Retinal pigment epithelial cell (primary cell): ENCODE measurements around the gene TAMM41.

Experiments used
- DNase-seq: peaks from one replicate; pipeline ENCODE4 v3.0.0-alpha.2; 2010; ENCODE audit warnings: low read depth
- H3K4me3 ChIP-seq: 2 replicates; pipeline ENCODE4 v1.5.1; 2011; ENCODE audit warnings: mild to moderate bottlenecking, low read length, control low read depth, moderate library complexity
- TF ChIP-seq, protein P1 (sequence below): conservative IDR thresholded peaks from 2 replicates; pipeline ENCODE4 v1.5.1; 2011; ENCODE audit warnings: low read depth, low read length, control low read depth, inconsistent platforms

TAMM41 gene

GRCh38 chr3:11810276-11810675 lies 36.4 kb downstream of the TAMM41 start:
- TF ChIP-seq, protein P1, sequence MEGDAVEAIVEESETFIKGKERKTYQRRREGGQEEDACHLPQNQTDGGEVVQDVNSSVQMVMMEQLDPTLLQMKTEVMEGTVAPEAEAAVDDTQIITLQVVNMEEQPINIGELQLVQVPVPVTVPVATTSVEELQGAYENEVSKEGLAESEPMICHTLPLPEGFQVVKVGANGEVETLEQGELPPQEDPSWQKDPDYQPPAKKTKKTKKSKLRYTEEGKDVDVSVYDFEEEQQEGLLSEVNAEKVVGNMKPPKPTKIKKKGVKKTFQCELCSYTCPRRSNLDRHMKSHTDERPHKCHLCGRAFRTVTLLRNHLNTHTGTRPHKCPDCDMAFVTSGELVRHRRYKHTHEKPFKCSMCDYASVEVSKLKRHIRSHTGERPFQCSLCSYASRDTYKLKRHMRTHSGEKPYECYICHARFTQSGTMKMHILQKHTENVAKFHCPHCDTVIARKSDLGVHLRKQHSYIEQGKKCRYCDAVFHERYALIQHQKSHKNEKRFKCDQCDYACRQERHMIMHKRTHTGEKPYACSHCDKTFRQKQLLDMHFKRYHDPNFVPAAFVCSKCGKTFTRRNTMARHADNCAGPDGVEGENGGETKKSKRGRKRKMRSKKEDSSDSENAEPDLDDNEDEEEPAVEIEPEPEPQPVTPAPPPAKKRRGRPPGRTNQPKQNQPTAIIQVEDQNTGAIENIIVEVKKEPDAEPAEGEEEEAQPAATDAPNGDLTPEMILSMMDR = no peak
- DNase-seq = no peak
- no peak overlapping the region for H3K4me3 ChIP-seq

GRCh38 chr3:11808231-11808630 lies 38.5 kb downstream of the TAMM41 start:
- no peak overlapping the region for H3K4me3 ChIP-seq
- TF ChIP-seq, protein P1 = no peak
- DNase-seq = no peak

- no peak overlapping the region for H3K4me3 ChIP-seq
- TF ChIP-seq, protein P1 = no peak
- DNase-seq = no peak
Observed at GRCh38 chr3:11807686-11808085, 39.0 kb downstream of the TAMM41 start.

DNA sequence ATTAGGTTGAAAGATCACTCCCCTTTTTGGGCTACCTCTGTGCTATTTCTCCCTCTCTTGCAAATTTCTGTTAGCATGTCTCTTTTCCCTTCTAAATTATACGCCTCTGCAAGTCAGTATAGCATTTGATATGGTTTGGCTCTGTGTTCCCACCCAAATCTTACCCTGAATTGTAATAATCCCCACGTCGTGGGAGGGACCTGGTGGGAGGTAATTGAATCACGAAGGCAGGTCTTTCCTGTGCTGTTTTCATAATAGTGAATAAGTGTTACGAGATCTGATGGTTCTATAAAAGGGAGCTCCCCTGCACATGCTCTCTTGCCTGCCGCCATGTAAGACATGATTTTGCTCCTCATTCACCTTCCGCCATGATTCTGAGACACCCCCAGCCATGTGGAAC lies 41.0 kb downstream of the TAMM41 start:
- TF ChIP-seq, protein P1 = no peak
- H3K4me3 ChIP-seq = no peak overlapping the region
- DNase-seq = no peak

- TF ChIP-seq, protein P1 = peak; percentile 77
- no peak overlapping the region for H3K4me3 ChIP-seq
- peak; percentile 14 for DNase-seq
Observed at GRCh38 chr3:11803977-11804892, 42.5 kb downstream of the TAMM41 start.

GRCh38 chr3:11799791-11800190 lies 46.9 kb downstream of the TAMM41 start:
- no peak overlapping the region for H3K4me3 ChIP-seq
- TF ChIP-seq, protein P1 = no peak

GRCh38 chr3:11794927-11795326 lies 51.8 kb downstream of the TAMM41 start:
- no peak for DNase-seq
- H3K4me3 ChIP-seq = no peak overlapping the region

More at GRCh38 chr3:11799791-11800190, 46.9 kb downstream of the TAMM41 start:
- DNase-seq = no peak

More at GRCh38 chr3:11794927-11795326, 51.8 kb downstream of the TAMM41 start:
- TF ChIP-seq, protein P1 = no peak
